ENCODE results near the gene HERC3.

The HERC3 gene

GRCh38 chr4:88720451-88721428 lies 128.5 kb downstream of the HERC3 start:
- DNase-seq (ENCODE audit: low read depth): no peak

- DNase-seq (ENCODE audit: low read depth): no peak
These were observed 130.0 kb downstream of the HERC3 start for GRCh38 chr4:88722276-88722780.

- no peak for DNase-seq (ENCODE audit: low read depth)
These were observed 130.5 kb downstream of the HERC3 start for GRCh38 chr4:88722828-88723227.

- DNase-seq (ENCODE audit: low read depth): no peak
These were observed 132.1 kb downstream of the HERC3 start for GRCh38 chr4:88724406-88724805.

GRCh38 chr4:88725143-88725542 lies 132.9 kb downstream of the HERC3 start:
- no peak for DNase-seq (ENCODE audit: low read depth)

GRCh38 chr4:88725986-88726385 lies 133.7 kb downstream of the HERC3 start:
- peak; percentile 31 for DNase-seq (ENCODE audit: low read depth)

GRCh38 chr4:88728146-88728545 lies 135.9 kb downstream of the HERC3 start:
- no peak for DNase-seq (ENCODE audit: low read depth)

- DNase-seq (ENCODE audit: low read depth): no peak
These were observed 137.0 kb downstream of the HERC3 start for GRCh38 chr4:88729146-88729760.

GRCh38 chr4:88730811-88731210 lies 138.5 kb downstream of the HERC3 start:
- DNase-seq (ENCODE audit: low read depth): no peak

- no peak for DNase-seq (ENCODE audit: low read depth)
These were observed 139.1 kb downstream of the HERC3 start for GRCh38 chr4:88731381-88731780.

- no peak for DNase-seq (ENCODE audit: low read depth)
These were observed 140.6 kb downstream of the HERC3 start for GRCh38 chr4:88732714-88733368.

- peak; percentile 6 for DNase-seq (ENCODE audit: low read depth)
These were observed 142.2 kb downstream of the HERC3 start for GRCh38 chr4:88734403-88734949.

- DNase-seq (ENCODE audit: low read depth): no peak
These were observed 143.3 kb downstream of the HERC3 start for GRCh38 chr4:88735564-88735963.

- DNase-seq (ENCODE audit: low read depth): no peak
These were observed 144.0 kb downstream of the HERC3 start for GRCh38 chr4:88736264-88736663.

GRCh38 chr4:88737307-88737941 lies 145.1 kb downstream of the HERC3 start:
- DNase-seq (ENCODE audit: low read depth): no peak

- DNase-seq (ENCODE audit: low read depth): no peak
These were observed 145.9 kb downstream of the HERC3 start for GRCh38 chr4:88738180-88738579.

- DNase-seq (ENCODE audit: low read depth): peak; percentile 60
These were observed 150.3 kb downstream of the HERC3 start for GRCh38 chr4:88742561-88742960.

- DNase-seq (ENCODE audit: low read depth): peak; percentile 80
These were observed 151.4 kb downstream of the HERC3 start for GRCh38 chr4:88743696-88744095.

- DNase-seq (ENCODE audit: low read depth): no peak
These were observed 152.3 kb downstream of the HERC3 start for GRCh38 chr4:88744609-88745008.

- no peak for DNase-seq (ENCODE audit: low read depth)
These were observed 152.9 kb downstream of the HERC3 start for GRCh38 chr4:88745175-88745574.

GRCh38 chr4:88745581-88746163 lies 153.4 kb downstream of the HERC3 start:
- DNase-seq (ENCODE audit: low read depth): no peak
